HUES64 (cell line): ENCODE data around the gene PLPPR3.
A peak's percentile ranks its signal among the peaks of the same experiment; 100 is the strongest.

ENCODE experiments used
- H3K27ac ChIP-seq: 2 replicates; pipeline ENCODE4 v1.7.0; 2013; ENCODE audit warnings: low read depth, low read length, inconsistent platforms
- H3K27me3 ChIP-seq: 2 replicates; pipeline ENCODE4 v1.6.1; 2013; ENCODE audit warnings: mild to moderate bottlenecking, low read length; ENCODE audit not compliant: insufficient read depth
- H3K36me3 ChIP-seq: 2 replicates; pipeline ENCODE4 v1.6.1; 2013; ENCODE audit warnings: mild to moderate bottlenecking, low read length; ENCODE audit not compliant: insufficient read depth
- H3K4me1 ChIP-seq: 2 replicates; pipeline ENCODE4 v1.6.1; 2013; ENCODE audit warnings: mild to moderate bottlenecking, low read length, moderate library complexity; ENCODE audit not compliant: insufficient read depth
- H3K4me3 ChIP-seq: 2 replicates; pipeline ENCODE4 v1.5.1; 2013; ENCODE audit warnings: mild to moderate bottlenecking, low read length, moderate library complexity
- H3K9ac ChIP-seq: 2 replicates; pipeline ENCODE4 v1.6.1; 2013; ENCODE audit warnings: mild to moderate bottlenecking, low read depth, low read length
- H3K9me3 ChIP-seq: 2 replicates; pipeline ENCODE4 v1.6.1; 2013; ENCODE audit warnings: low read depth, low read length; ENCODE audit not compliant: insufficient read depth
- WGBS: fragments of 150-250, 120-280 bp; methylation state at CpG from one replicate; pipeline ENCODE4 v1.1.7; 2013; ENCODE audit warnings: missing lambda C conversion rate; 5-methylcytosine and 5-hydroxymethylcytosine counted together

PLPPR3 gene

GRCh38 chr19:804419-805165 is 17.2 kb downstream of the PLPPR3 start:
- H3K9me3 ChIP-seq = no peaks in the 10 kb centered on the region
- peaks cover 18% of the 10 kb centered on the region for H3K4me1 ChIP-seq
- no peak overlapping the region for H3K4me3 ChIP-seq
- WGBS = 96% methylated on average over 53 of the region's 53 CpGs
- peaks cover 99% of the 10 kb centered on the region for H3K36me3 ChIP-seq
- H3K27ac ChIP-seq = no peak overlapping the region
- H3K27me3 ChIP-seq = no peaks in the 10 kb centered on the region
- H3K9ac ChIP-seq = no peak overlapping the region

- H3K4me1 ChIP-seq = peaks cover 22% of the 10 kb centered on the region
- no peak overlapping the region for H3K4me3 ChIP-seq
- H3K27ac ChIP-seq = no peak overlapping the region; the same call in 1 of the 2 replicates
- WGBS = 95% methylated on average over 31 of the region's 31 CpGs
- no peaks in the 10 kb centered on the region for H3K9me3 ChIP-seq
- peaks cover 97% of the 10 kb centered on the region for H3K36me3 ChIP-seq
- no peak overlapping the region for H3K9ac ChIP-seq
- no peaks in the 10 kb centered on the region for H3K27me3 ChIP-seq
Observed at GRCh38 chr19:803686-804418, 17.9 kb downstream of the PLPPR3 start.

- H3K4me3 ChIP-seq = no peak overlapping the region
- peaks cover 22% of the 10 kb centered on the region for H3K4me1 ChIP-seq
- H3K27ac ChIP-seq = no peak overlapping the region; the same call in 1 of the 2 replicates
- peaks cover 90% of the 10 kb centered on the region for H3K36me3 ChIP-seq
- H3K27me3 ChIP-seq = no peaks in the 10 kb centered on the region
- 94% methylated on average over 17 of the region's 17 CpGs for WGBS
- H3K9ac ChIP-seq = no peak overlapping the region
- no peaks in the 10 kb centered on the region for H3K9me3 ChIP-seq
Observed at GRCh38 chr19:803099-803561, 18.6 kb downstream of the PLPPR3 start.

GRCh38 chr19:802498-803098 is 19.2 kb downstream of the PLPPR3 start:
- Histone ChIP-seq H3K4me3 (no peak overlapping the region), H3K27ac (no peak overlapping the region), H3K27me3 (no peaks in the 10 kb centered on the region), H3K4me1 (peaks cover 22% of the 10 kb centered on the region), H3K9ac (peak overlapping the region; percentile 1; the same call in 1 of the 2 replicates), H3K36me3 (peaks cover 85% of the 10 kb centered on the region), H3K9me3 (no peaks in the 10 kb centered on the region)
- whole genome bisulfite sequencing = 90% methylated on average over 28 of the region's 28 CpGs

- Histone ChIP-seq H3K9ac (peak overlapping the region; percentile 1; the same call in 1 of the 2 replicates), H3K4me3 (no peak overlapping the region), H3K36me3 (peaks cover 79% of the 10 kb centered on the region), H3K4me1 (peaks cover 22% of the 10 kb centered on the region), H3K27ac (peak overlapping the region; percentile 25; the same call in 1 of the 2 replicates), H3K27me3 (no peaks in the 10 kb centered on the region), H3K9me3 (no peaks in the 10 kb centered on the region)
- WGBS = 89% methylated on average over 23 of the region's 23 CpGs
Observed at GRCh38 chr19:801861-802497, 19.8 kb downstream of the PLPPR3 start.

- peak overlapping the region; percentile 1; the same call in 1 of the 2 replicates for H3K9ac ChIP-seq
- WGBS = 88% methylated on average over 29 of the region's 29 CpGs
- no peak overlapping the region; the same call in 1 of the 2 replicates for H3K4me3 ChIP-seq
- H3K9me3 ChIP-seq = no peaks in the 10 kb centered on the region
- H3K27me3 ChIP-seq = no peaks in the 10 kb centered on the region
- H3K36me3 ChIP-seq = peaks cover 71% of the 10 kb centered on the region
- peaks cover 22% of the 10 kb centered on the region for H3K4me1 ChIP-seq
- peak overlapping the region; percentile 10; the same call in 1 of the 2 replicates for H3K27ac ChIP-seq
Observed at GRCh38 chr19:801030-801860, 20.5 kb downstream of the PLPPR3 start.

- Histone ChIP-seq H3K9me3 (no peaks in the 10 kb centered on the region), H3K9ac (peak overlapping the region; percentile 47), H3K27ac (peak overlapping the region; percentile 46; the same call in 1 of the 2 replicates), H3K4me1 (peaks cover 22% of the 10 kb centered on the region), H3K27me3 (no peaks in the 10 kb centered on the region), H3K36me3 (peaks cover 64% of the 10 kb centered on the region), H3K4me3 (peak overlapping the region; percentile 32; the same call in 1 of the 2 replicates)
- 82% methylated on average over 17 of the region's 17 CpGs for WGBS
Observed at GRCh38 chr19:800360-801029, 21.3 kb downstream of the PLPPR3 start.

- Histone ChIP-seq H3K4me3 (peak overlapping the region; percentile 99), H3K9me3 (no peaks in the 10 kb centered on the region), H3K27ac (peak overlapping the region; percentile 97), H3K4me1 (peaks cover 22% of the 10 kb centered on the region), H3K9ac (peak overlapping the region; percentile 98), H3K36me3 (peaks cover 52% of the 10 kb centered on the region), H3K27me3 (no peaks in the 10 kb centered on the region)
- WGBS = 15% methylated on average over 28 of the region's 28 CpGs
Observed at GRCh38 chr19:799076-799881, 22.5 kb downstream of the PLPPR3 start.

- H3K27me3 ChIP-seq = no peaks in the 10 kb centered on the region
- peak overlapping the region; percentile 99 for H3K4me3 ChIP-seq
- H3K36me3 ChIP-seq = peaks cover 44% of the 10 kb centered on the region
- WGBS = under 1% methylated on average over 44 of the region's 44 CpGs
- no peaks in the 10 kb centered on the region for H3K9me3 ChIP-seq
- peak overlapping the region; percentile 97 for H3K27ac ChIP-seq
- peaks cover 22% of the 10 kb centered on the region for H3K4me1 ChIP-seq
- H3K9ac ChIP-seq = peak overlapping the region; percentile 98
Observed at GRCh38 chr19:798415-799075, 23.2 kb downstream of the PLPPR3 start.
